GM19467 (cell line): Measurements from ENCODE around the gene MAP3K5.
A peak's percentile ranks its signal among the peaks of the same experiment; 100 is the strongest.
"Not testable (repeated sequence)": the region's sequence is repeated elsewhere in the genome, so short reads cannot be mapped to it uniquely, and the experiment has no call there.

ENCODE experiments used
- ATAC-seq: cut with Tn5 transposase; IDR thresholded peaks from one replicate; pipeline ENCODE4 v1.9.1; 2021; ENCODE audit warnings: mild to moderate bottlenecking, moderate library complexity; ENCODE audit not compliant: unreplicated experiment

MAP3K5 gene

GRCh38 chr6:136791296-136792094 lies 782 bp downstream of the MAP3K5 start:
- ATAC-seq, result peak; percentile 37

DNA sequence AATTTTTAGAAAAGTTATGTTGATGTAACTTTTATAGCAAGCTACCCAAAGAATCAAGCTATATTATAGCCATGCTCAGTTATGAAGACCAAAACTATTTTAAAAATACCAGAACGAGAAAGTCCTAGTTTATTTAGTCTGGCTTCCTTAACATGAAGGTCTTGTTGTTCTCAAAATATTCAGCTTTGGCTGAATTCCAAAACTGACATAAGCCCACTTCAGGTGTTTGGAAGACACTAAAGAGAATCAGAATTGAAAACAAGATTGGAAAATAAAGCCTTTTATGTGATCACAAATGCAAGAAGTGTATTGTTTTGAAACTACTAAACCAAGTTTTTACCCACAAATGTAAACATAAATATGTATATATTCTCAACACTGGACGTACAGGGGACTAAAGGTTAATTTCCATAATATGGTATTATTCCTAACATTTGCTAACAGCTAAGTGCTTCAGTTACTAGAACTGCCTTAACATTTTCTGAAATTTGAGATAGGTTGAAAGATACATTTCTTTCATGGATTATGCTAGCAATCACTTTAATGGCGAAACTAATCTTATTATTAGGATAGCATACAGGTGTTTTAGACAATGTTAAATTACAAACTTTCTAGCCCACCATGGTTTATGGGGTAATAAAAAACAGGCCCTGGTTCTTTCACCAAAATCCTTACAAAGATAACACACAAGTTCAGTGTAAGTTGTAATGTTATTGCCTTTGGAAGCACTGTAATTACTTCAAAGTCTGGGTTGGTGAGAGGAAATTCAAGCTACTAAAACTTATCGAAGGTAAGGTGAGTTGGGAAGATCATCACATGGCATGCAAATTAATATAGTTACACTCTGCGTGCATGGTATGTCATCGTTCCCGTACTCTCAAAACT lies 1.6 kb downstream of the MAP3K5 start:
- ATAC-seq, result no peak

DNA sequence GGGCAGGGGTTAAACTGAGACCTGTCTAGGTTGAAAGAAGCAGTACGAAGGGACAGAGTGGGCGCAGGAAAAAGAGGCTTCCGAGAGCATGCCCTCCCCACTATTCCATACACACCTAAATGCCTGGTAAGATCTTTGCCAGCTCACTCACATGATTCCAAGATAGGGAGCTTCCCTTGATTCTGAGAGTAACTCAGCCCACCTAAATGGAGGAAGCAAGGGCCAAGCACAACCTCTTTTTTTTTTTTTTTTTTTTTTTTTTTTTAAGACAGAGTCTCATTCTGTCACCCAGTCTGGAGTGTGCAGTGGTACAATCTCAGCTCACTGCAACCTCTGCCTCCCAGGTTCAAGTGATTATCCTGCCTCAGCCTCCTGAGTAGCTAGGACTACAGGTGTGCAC lies 2.8 kb downstream of the MAP3K5 start:
- ATAC-seq, result not testable (repeated sequence)

DNA sequence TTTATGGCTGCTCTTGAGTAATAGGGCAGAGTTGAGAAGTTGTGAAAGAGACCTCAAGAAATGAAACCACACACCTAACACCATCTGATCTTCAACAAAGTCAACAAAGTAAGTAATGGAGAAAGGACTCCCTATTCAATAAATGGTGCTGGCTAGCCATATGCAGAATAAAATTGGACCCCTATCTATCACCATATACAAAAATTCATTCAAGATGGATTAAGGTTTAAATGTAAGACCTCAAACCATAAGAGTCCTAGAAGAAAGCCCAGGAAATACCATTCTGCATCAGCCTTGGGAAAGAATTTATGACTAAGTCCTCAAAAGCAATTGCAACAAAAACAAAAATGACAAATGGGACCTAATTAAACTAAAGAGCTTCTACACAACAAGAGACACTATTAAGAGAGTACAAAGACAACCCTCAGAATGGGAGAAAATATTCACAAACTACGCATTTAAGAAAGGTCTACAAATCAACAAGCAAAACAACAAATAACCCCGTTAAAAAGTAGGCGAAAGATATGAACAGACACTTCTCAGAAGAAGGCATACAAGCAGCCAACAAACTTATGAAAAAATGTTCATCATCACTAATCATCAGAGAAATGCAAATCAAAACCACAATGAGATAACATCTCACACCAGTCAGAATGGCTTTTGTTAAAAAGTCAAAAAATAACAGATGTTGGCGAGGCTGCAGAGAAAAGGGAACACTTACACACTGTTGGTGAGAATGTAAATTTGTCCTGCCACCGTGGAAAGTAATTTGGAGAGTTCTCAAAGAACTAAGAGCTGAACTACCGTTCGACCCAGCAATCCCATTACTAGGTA lies 4.0 kb downstream of the MAP3K5 start:
- ATAC-seq, result no peak

GRCh38 chr6:136787726-136788068 lies 4.6 kb downstream of the MAP3K5 start:
- no peak for ATAC-seq

DNA sequence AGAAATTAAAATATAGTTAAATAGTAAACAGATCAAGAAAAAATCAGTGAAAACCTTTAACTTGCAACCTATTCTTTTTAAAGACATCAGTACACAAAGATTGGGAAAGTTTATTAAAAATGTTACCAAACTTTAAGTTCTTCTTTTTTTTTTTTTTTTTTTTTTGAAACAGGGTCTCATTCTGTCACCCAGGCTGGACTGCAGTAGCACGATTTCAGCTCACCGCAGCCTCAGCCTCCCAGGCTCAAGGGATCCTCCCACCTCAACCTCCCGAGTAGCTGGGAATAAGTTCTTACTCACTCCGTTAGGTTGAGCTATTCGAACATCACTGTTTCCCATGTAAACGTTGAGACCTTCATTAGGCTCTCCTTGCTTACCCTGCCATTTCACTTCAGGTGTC lies 5.6 kb downstream of the MAP3K5 start:
- no peak for ATAC-seq

GRCh38 chr6:136784910-136785746 lies 7.1 kb downstream of the MAP3K5 start:
- peak; percentile 41 for ATAC-seq

GRCh38 chr6:136784271-136784664 lies 8.0 kb downstream of the MAP3K5 start:
- ATAC-seq, result no peak

DNA sequence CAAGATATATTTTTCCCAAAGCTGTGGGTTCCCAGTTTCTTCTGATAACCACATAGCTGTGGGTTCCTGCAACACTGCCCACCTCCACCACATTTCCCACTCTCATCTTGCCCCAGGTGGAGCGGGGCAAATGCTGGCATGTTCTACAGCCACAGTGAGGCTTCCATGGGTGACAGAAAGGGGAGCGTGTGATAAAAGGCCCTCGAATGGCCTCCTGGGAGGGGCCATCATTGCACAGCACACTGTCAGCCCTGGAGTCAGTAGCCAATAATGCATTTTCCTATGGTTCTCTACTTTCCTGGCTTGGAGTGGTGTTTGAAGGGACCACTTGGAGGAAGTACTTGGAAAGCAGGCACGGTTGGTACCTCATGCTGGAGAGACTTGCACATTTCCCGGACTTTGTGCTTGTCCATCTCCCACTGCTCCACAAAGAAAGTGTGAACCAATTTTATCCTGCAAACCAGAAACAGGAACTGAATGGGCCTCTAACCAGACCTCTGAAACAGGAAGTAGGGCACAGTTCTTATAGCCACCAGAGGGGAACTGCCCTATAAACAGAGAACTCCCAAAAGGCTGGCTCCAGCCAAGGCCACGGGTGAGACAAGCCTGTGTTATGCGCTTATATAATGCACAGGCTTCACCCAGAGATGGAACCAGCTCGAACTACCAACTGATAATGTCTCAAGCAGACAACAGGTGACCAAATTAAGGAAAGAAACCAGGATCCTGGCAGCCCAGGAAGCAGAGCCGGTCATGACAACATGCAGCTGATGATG lies 8.6 kb downstream of the MAP3K5 start:
- peak; percentile 73 for ATAC-seq

- no peak for ATAC-seq
Measured at GRCh38 chr6:136783021-136783420, 9.3 kb downstream of the MAP3K5 start.

- no peak for ATAC-seq
Measured at GRCh38 chr6:136782021-136782770, 10.1 kb downstream of the MAP3K5 start.

DNA sequence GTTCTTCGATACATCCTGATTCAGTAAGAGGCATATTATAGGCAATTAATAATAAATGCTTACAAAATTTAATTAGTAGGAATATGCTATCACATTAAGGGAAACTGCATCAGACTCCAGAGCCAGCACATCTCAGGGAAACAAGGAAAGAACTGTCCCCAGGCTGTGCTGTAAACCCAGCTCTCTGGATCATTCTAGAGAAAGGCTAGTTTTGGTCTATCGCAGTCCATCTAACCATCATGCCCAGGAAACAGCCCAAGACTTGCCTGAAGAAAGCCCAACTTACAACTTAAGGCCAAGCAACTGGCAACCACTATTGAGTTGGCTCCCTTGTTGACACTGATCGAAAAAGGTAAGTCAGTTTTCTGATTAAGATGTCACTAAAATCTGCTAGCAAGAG lies 11.3 kb downstream of the MAP3K5 start:
- no peak for ATAC-seq

DNA sequence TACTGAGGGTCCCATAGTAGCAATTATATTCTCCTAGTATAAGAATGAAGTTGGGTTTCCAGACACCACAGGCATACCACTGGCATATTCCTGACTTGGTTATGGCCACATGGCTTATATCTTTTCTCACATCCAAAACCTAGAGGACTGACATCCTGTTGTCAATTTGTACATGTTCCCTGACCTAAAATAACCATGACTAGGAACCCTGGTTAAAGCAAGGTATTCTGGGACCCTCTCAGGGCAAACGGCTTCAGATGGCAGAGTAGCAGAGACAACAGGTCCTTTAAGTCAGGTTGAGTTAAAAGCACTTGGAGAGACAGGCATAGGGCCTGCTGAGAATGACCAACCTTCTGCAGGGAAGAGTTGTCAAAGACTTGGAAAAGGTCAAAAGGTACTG lies 12.6 kb downstream of the MAP3K5 start:
- ATAC-seq, result no peak

- ATAC-seq, result no peak
Measured at GRCh38 chr6:136777651-136778050, 14.6 kb downstream of the MAP3K5 start.

- ATAC-seq, result no peak
Measured at GRCh38 chr6:136775548-136775947, 16.7 kb downstream of the MAP3K5 start.

DNA sequence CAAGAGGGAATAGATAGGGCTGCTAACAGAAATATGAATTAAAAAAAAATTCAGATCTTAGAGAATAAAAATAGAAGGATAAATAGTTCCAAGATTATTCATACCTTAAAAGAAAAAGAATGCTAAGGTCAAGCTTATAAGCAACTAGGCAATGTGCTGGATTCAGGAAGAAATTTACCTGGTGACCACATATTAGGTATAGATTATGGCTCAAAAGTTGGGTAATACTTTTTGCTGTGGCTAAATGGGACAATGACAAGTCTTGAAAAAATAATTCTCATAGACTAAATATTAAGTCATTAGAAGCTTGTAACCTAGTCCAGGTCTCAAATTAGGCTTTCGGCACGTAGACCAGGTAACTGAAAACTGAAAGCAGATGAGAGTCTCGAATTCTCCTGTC lies 17.2 kb downstream of the MAP3K5 start:
- no peak for ATAC-seq

GRCh38 chr6:136774228-136775041 lies 17.8 kb downstream of the MAP3K5 start:
- no peak for ATAC-seq

DNA sequence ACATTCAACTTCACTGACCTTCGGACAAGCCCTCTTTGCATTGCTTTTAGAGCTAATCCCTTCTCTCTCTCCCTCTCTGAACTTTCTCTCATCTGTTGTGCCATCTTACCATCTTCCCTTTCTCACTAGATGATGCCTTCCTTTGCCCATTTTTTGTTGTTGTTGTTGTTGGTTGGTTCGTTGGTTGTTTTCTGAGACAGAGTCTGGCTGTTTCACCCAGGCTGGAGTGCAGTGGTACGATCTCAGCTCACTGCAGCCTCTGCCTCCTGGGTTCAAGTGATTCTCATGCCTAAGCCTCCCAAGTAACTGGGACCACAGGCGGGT lies 18.8 kb downstream of the MAP3K5 start:
- no peak for ATAC-seq
